Suppressor macrophage treated with lipopolysaccharide for 4 hours (primary cell): ENCODE results near the gene OLIG1.

ENCODE experiments used
- DNase-seq: peaks from one replicate; pipeline ENCODE4 v3.0.0-alpha.2; 2020

Gene OLIG1

GRCh38 chr21:33105088-33105487 is 35.1 kb downstream of the OLIG1 start:
- DNase-seq, result no peak

- DNase-seq, result no peak
Observed at GRCh38 chr21:33108228-33108627, 38.3 kb downstream of the OLIG1 start.

- peak; percentile 61 for DNase-seq
Observed at GRCh38 chr21:33109574-33110339, 39.8 kb downstream of the OLIG1 start.

- DNase-seq, result no peak
Observed at GRCh38 chr21:33110340-33110715, 40.4 kb downstream of the OLIG1 start.

DNA sequence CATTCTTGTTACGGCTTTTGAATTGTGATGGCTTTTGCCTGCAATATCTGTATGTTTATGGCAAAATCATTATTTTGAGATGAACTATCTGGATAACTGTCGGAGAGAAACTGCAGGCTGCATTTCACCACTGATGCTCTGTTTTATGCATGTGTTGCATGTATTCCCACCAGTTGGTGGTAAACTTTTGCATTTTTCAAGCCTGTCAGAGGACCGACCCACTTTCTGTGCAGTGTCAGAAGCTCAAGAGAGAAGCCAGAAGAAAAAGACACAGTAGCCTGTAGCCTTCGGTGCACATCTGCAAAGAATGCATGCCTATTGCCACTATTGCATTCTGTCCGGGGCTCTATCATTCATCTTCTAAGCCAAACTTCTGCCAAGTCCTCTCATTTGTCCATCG is 41.6 kb downstream of the OLIG1 start:
- DNase-seq, result no peak

- DNase-seq, result no peak
Observed at GRCh38 chr21:33112151-33112550, 42.2 kb downstream of the OLIG1 start.

DNA sequence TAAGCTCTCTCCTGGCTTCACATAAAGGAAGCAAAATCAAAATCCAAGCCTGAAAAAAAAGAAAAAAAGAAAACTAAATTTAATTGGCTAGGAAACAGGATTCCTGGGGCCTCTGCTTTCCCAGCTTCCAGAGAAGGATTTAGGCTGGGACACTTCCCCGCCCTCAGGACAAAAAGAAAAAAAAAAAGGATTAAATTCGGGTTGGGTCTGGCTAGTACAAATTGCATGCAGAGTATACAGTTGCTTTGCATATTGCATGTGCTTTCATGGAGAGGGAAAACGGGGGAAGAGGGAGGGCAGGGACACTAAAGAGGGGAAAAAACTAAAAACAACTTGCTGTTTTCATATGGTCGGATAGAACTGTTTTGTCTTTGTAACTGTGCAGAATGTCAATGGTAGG is 42.7 kb downstream of the OLIG1 start:
- DNase-seq, result no peak

DNA sequence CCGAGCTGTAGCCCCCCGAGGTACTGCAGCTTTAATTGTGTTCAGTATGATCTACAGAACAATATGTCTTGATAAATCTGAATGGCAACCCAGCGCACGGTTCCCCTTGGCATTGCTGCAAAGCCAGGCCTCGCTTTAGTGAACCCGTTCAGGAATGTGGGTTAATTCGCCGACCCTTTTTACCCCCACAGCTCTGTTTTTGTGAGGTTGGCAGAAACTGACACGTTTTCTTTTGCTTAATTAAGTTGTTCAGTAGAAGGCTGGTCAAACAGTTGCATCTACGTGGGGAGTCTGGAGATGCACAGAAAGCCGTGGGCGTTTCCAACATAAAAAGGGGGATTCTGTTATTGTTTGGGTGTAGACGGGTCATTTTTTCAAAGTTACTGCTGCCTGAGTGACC is 43.2 kb downstream of the OLIG1 start:
- no peak for DNase-seq

GRCh38 chr21:33114276-33114675 is 44.3 kb downstream of the OLIG1 start:
- no peak for DNase-seq

DNA sequence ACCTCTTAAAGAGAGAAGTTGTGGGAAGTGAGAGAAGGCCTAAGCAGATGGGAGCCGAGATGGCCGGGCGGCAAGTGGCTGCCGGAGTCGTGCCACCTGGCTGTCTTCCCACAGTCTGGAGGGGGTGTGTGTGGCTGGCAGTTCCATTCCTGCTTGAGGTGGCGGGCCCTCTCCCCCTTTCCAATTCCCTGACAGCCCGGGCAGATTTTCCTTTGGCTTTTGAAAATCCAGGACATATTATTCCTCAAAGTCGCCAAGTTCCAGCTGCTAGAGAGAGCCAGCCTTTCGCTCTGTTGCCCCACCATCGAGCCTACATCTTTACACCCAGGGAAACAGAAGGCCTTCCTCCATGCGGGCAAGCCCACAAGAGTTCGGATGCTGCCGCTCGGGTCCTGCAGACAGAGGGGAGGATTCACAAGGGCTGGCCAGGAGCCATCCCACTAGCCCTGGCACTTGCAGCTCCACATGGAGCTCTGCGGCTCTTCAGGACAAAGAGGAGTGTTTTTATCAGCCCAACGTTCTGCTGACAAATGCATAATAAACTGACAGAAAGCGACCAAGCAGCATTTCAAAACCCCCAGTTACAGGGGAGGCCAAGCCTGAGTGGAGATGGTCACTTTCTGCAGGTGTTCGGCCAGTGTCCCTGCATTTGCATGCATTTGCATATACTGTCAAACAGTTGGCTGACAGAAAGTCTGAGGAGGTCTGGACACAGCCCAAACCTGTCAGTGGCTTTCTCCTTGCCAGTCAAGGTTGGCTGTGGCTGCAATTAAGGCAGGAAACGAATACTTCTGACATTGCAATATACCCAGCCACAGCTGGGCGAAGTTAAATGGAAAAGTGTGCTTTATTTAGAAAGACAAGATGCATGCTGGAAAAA is 45.9 kb downstream of the OLIG1 start:
- no peak for DNase-seq

GRCh38 chr21:33116676-33117075 is 46.7 kb downstream of the OLIG1 start:
- DNase-seq, result no peak

GRCh38 chr21:33117101-33117888 is 47.4 kb downstream of the OLIG1 start:
- DNase-seq, result no peak
